Breast epithelium (tissue), 3 donors: ENCODE data around the gene SEMA3C.

Experiments used
- POLR2A ChIP-seq: fragments of 450-650 bp; IDR thresholded peaks from one replicate; pipeline ENCODE4 v1.6.1; 2016; ENCODE audit warnings: antibody characterized with exemption, mild to moderate bottlenecking, moderate library complexity
- POLR2AphosphoS5 ChIP-seq, 3 donors: sonication (generic); formaldehyde crosslinking; IDR thresholded peaks; one replicate each; pipeline ENCODE4 v1.6.1; 2017; ENCODE audit warnings: antibody characterized with exemption in 3 of 3
- TF ChIP-seq, protein P1 (sequence below), 3 donors: fragments of 450-650 bp; IDR thresholded peaks; one replicate each; pipeline ENCODE4 v1.5.1; 2016 to 2017; ENCODE audit warnings: antibody characterized with exemption in 3 of 3, mild to moderate bottlenecking in 3 of 3, moderate library complexity in 3 of 3

DNA sequence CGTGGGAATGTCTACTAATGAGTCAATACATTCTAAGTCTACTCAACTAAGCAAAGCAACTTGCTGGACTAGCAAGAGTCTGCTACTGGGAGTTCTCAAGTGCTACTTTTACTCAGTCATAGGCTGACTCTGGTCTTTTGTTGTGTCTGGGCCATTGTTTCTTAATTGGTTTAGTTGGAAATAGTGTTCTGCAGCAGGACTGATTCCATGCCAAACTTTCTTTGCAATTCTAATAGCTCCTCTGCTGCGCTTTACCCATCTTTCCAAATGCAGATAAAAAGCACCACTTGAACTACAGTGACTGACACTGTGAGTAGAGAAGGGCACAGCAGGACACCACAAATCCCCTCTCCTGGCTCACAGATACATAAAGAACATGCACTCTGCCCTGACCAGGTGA lies 154.7 kb downstream of the SEMA3C start:
- TF ChIP-seq, protein P1, sequence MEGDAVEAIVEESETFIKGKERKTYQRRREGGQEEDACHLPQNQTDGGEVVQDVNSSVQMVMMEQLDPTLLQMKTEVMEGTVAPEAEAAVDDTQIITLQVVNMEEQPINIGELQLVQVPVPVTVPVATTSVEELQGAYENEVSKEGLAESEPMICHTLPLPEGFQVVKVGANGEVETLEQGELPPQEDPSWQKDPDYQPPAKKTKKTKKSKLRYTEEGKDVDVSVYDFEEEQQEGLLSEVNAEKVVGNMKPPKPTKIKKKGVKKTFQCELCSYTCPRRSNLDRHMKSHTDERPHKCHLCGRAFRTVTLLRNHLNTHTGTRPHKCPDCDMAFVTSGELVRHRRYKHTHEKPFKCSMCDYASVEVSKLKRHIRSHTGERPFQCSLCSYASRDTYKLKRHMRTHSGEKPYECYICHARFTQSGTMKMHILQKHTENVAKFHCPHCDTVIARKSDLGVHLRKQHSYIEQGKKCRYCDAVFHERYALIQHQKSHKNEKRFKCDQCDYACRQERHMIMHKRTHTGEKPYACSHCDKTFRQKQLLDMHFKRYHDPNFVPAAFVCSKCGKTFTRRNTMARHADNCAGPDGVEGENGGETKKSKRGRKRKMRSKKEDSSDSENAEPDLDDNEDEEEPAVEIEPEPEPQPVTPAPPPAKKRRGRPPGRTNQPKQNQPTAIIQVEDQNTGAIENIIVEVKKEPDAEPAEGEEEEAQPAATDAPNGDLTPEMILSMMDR (IDR thresholded peaks at IDR 0.05): no peak
- TF ChIP-seq POLR2A (no peak), POLR2AphosphoS5 (IDR thresholded peaks at IDR 0.05) (no peak)
